NCI-H1694 (cell line): ENCODE measurements around the gene GJA5.
"Not testable (repeated sequence)": the region's sequence is repeated elsewhere in the genome, so short reads cannot be mapped to it uniquely, and the experiment has no call there.

Experiments used
- DNase-seq: peaks from one replicate; lab custom pipeline; 2025; lab: John Stamatoyannopoulos, UW

The GJA5 gene

DNA sequence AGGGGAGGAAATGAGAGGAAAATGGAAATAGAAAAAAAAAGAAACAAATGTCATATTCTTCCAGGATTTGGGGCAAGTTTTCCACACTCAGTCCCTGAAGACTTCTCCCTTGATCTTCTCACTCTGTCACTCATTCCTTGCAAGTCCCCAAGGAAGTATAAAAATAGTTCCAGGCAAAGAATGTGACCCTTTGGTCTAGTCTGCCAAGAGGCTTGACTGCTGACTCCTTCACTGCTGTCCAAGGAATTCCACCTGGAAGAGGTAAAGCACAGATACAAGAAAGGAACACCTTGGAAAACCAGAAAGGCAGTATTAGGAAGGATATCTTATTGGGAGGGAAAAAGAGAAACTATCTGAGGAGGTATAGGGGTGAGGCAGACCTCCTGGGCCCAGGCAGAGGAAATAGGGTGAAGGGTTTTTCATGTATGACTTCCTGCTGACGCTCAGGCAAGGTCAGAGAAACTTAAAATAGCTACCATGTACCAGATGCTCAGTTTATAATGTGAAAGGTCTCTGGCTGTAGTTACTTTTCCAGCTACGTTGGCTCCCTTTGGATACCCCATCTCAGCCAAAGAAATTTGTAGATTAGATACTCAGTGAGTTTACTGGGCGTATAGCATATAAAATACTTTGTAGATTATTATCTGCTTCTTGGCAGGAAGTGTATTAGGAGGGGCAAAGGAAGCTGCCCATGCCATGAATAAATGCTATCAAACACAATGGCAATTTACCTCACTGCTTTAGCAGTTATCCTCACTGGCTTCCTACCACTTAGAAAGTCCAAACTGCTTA, 2.0 kb upstream of the GJA5 start:
- no peak for DNase-seq

- no peak for DNase-seq
These were observed 1.9 kb downstream of the GJA5 start for GRCh38 chr1:147758379-147759100.

- no peak for DNase-seq
These were observed 3.1 kb downstream of the GJA5 start for GRCh38 chr1:147757015-147757990.

DNA sequence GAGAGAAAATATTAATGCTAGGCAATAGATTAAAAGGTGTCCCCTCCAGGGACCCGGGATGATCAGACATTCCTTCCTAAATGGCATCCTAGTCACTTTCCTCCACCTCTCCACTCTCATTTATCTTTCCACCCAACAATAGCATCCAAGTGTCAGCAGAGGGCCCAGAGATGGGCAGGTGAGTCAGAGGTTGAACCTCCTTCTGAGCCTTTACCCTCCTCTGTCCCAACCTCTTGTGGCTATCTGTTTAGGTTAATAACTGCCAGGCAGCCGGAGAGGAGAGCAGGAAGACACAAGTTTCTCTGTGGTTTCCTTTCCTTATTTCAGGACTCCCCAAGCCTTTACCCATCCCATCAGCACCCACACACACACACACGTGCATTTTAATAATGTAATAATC, 4.1 kb downstream of the GJA5 start:
- DNase-seq, result no peak

GRCh38 chr1:147754661-147755060, 5.7 kb downstream of the GJA5 start:
- no peak for DNase-seq

GRCh38 chr1:147753081-147753480, 7.3 kb downstream of the GJA5 start:
- no peak for DNase-seq

GRCh38 chr1:147752511-147752910, 7.9 kb downstream of the GJA5 start:
- no peak for DNase-seq

- DNase-seq, result no peak
These were observed 9.1 kb downstream of the GJA5 start for GRCh38 chr1:147751346-147751745.

DNA sequence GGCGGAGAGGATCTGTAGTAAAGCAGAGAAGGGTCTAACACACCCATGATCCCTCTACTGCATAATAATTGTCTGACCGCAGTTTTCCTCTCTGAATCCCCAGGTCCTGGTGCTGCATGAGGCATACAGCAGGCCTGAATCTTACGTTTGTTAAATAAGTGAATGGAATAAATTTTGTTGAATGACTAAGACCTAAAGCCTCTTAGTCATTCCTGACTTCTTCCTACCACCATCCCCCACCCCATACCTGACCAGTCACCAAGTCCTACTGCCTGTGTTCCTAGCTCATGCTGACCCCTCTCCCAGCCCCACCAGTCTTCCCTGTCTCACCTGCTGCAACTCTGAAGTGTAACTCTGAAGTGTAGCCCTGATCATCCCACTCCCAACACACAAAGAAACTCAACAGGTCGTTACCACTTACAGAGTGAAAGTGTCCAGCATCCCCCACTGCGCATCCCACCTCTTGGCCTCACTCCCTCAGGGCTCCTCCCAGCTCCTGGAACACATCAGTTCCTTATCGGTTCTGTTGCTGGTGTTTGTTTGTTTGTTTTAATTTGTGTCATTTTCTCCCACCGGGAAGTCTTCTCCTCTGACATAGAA, 9.7 kb downstream of the GJA5 start:
- no peak for DNase-seq

DNA sequence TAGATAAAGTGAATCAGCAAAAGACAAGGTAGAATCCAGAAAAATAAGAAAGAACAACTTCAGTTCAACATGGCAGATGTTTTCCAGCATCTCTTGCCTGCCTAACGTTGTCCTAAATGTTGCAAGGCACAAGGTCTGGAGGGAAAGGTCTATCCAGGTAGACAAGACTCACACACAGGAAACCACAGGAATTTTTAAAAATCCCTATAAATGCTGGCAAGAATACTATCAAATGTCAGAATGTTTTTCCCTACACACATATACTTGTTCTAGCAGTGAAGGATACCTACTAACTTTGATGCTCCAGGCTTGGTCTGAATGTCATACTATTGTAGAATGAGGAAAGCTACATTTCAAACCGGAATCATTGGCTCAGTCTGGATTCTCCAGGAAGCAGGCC, 10.6 kb downstream of the GJA5 start:
- DNase-seq, result no peak

- DNase-seq, result no peak
These were observed 11.6 kb downstream of the GJA5 start for GRCh38 chr1:147748676-147749350.

GRCh38 chr1:147747966-147748365, 12.4 kb downstream of the GJA5 start:
- no peak for DNase-seq

GRCh38 chr1:147745271-147745670, 15.1 kb downstream of the GJA5 start:
- DNase-seq, result no peak

GRCh38 chr1:147741065-147741464, 19.3 kb downstream of the GJA5 start:
- DNase-seq, result no peak

GRCh38 chr1:147740391-147740790, 20.0 kb downstream of the GJA5 start:
- DNase-seq, result no peak

DNA sequence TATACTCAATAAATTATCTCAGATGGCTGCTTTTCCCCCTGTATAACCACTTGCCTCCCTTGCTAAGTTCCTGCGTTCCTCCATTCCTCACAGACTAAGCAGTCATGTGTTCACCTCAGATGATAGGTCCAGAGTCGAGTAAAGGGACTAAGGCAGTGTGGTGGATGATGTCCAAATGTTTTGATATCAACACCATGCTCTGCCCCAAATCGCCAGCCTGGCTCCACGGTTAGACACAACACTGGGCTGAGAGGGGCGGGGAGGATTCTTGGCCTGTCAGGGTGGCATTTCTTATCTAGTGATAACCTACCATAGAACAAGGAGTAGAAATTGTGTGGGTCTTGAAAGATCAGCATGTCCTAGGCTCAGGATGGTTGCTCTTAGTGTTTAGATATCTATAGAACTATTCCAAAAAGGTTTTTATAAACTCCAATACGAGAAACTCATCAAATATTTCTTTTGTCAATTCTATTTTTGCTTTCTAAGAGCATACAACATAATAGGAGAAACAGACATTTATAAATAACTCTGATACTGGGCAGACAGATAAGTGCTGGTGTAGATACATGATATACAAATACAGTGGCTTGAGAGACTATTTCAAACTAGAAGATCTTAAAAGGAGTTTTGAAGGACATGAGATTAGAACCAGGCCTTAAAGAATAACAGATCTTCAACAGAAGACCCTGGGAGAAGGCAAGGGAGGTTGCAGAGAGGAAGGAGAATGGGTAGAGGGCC, 21.5 kb downstream of the GJA5 start:
- no peak for DNase-seq

DNA sequence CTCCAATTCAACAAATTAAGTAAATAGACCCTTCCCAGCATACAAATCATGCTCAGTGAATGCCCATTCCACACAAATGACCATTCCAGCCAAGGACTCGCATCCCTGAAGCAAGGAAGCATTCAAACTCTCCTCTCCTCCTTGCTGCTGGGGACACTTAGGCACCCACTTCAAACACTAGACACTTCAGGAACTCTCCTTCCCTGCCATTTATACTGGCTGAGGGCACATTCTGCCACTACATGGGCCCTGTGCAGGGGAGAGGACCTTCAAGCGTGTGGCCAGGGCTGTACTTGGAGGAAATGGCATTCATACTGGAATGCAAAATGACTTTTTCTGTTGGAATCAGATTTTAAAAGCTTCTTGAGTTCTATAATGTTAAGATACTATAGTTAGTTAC, 22.3 kb downstream of the GJA5 start:
- no peak for DNase-seq

DNA sequence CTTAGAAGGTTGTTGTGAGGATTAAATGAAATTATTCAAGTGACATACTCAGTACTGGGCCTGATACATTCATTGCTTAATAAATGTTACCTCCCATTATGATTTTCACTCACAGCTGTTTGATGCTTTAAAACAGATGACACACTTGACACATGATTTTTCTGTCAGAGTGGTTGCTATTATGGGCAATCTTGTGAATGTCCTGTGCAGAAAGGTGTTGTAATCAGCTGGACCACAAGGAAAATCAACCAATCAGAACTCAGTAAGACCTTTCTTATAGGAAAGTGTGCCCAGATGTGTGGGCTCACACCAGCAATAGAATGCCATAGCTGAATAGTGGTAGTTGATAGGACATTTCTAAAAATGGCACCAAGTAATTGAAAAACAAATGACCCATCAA, 23.5 kb downstream of the GJA5 start:
- no peak for DNase-seq

DNA sequence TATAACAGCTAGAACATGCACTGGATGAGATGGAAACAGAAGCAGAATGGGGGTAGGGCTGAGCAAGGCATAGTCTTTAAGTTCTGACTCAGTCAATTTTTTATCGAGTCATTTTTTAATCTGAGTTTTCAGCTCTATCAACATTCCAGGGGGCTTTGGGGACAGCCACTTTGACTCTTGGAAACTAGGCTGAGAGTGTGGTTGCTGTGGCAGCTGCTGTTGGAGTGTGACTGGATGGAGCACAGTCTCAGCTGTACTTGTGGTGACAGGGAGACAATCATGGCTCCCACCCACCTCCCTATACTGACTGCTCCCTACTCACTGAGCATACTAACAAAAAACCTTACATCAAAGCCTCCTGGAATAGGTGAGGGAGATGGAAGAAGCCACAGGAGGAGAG, 25.0 kb downstream of the GJA5 start:
- no peak for DNase-seq

DNA sequence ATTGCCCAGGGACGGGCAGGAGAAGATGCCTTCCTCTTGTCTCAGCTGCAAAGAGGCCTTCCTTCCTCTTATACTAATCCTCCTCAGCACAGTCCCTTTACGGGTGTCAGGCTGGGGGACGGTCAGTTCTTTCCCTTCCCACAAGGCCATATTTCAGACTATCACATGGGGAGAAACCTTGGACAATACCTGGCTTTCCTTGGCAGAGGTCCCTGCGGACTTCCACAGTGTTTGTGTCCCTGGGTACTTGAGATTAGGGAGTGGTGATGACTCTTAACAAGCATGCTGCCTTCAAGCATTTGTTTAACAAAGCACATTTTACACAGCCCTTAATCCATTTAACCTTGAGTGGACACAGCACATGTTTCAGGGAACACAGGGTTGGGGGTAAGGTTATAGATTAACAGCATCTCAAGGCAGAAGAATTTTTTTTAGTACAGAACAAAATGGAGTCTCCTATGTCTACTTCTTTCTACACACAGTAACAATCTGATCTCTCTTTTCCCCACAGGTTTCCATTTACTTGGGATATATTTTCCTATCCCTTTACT, 26.0 kb downstream of the GJA5 start:
- not testable (repeated sequence) for DNase-seq
